HFFc6 (cell line): ENCODE data around the gene MANSC4. TPM values are rescaled to one million over a fixed set of nuclear protein-coding genes. Genes with fewer than 3 reads are reported as not detected.
"Not testable (repeated sequence)": the region's sequence is repeated elsewhere in the genome, so short reads cannot be mapped to it uniquely, and the experiment has no call there.

Experiments
- DNase-seq: peaks from one replicate; pipeline ENCODE4 v3.0.0-alpha.2; 2018
- H3K27ac Mint-ChIP-seq: 2 replicates; pipeline ENCODE4 v1.8.0; 2020; ENCODE audit warnings: mild to moderate bottlenecking, mixed read lengths
- H3K27me3 Mint-ChIP-seq: 2 replicates; pipeline ENCODE4 v1.8.0; 2021; ENCODE audit warnings: mild to moderate bottlenecking, moderate library complexity, mixed read lengths; ENCODE audit not compliant: insufficient read depth
- H3K36me3 Mint-ChIP-seq: 2 replicates; pipeline ENCODE4 v1.8.0; 2021; ENCODE audit warnings: low read depth, mixed read lengths
- H3K4me1 Mint-ChIP-seq: 2 replicates; pipeline ENCODE4 v1.8.0; 2020; ENCODE audit warnings: low read depth, mixed read lengths
- H3K4me3 Mint-ChIP-seq: 2 replicates; pipeline ENCODE4 v1.8.0; 2020; ENCODE audit warnings: mild to moderate bottlenecking, moderate library complexity, mixed read lengths
- H3K9me3 Mint-ChIP-seq: 2 replicates; pipeline ENCODE4 v1.8.0; 2020; ENCODE audit warnings: mild to moderate bottlenecking, mixed read lengths
- total RNA-seq, 6 experiments: library from RNA; stranded (reverse); fragmentation: NEBNext Ultra II Directional; extraction: Animal tissue kit (Norgen Biotek cat#: 25700); gene quantifications; 2 replicates in 1 of 6; 3 replicates in 5 of 6; pipeline ENCODE4 v1.2.3, GENCODE V29; 2021
- TF ChIP-seq, protein P1 (sequence below): fragments of 200-600 bp; sonication (generic); IDR thresholded peaks from 2 replicates; pipeline ENCODE4 v1.5.0; 2021; ENCODE audit warnings: antibody characterized with exemption, mild to moderate bottlenecking

The MANSC4 gene
- total RNA-seq, 6 experiments from 2014 or later = not detected

DNA sequence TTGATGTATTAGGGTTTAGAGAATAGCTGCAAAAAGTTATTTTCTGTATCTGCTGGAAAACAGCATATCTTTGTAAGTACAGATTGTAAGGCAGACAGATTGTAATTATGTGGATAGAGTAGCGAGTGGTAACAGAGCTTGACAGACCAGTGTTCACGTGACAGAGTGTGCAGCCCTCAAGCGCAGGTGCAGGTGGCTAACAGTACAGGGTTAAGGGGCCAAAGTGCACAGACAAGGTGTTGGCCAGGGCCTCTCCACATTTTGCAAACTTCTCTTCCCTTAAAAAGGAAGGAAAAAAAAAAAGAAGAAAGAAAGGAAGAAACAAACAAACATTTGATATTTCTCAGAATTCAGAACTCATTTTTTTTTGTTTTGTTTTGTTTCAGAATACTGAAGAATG lies 25.2 kb downstream of the MANSC4 start:
- Mint-ChIP-seq H3K9me3 (no peaks in the 10 kb centered on the region), H3K4me3 (no peak overlapping the region), H3K36me3 (peaks cover 15% of the 10 kb centered on the region), H3K27ac (no peak overlapping the region), H3K4me1 (no peaks in the 10 kb centered on the region), H3K27me3 (no peaks in the 10 kb centered on the region)
- DNase-seq = no peak
- TF ChIP-seq, protein P1, sequence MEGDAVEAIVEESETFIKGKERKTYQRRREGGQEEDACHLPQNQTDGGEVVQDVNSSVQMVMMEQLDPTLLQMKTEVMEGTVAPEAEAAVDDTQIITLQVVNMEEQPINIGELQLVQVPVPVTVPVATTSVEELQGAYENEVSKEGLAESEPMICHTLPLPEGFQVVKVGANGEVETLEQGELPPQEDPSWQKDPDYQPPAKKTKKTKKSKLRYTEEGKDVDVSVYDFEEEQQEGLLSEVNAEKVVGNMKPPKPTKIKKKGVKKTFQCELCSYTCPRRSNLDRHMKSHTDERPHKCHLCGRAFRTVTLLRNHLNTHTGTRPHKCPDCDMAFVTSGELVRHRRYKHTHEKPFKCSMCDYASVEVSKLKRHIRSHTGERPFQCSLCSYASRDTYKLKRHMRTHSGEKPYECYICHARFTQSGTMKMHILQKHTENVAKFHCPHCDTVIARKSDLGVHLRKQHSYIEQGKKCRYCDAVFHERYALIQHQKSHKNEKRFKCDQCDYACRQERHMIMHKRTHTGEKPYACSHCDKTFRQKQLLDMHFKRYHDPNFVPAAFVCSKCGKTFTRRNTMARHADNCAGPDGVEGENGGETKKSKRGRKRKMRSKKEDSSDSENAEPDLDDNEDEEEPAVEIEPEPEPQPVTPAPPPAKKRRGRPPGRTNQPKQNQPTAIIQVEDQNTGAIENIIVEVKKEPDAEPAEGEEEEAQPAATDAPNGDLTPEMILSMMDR = no peak

DNA sequence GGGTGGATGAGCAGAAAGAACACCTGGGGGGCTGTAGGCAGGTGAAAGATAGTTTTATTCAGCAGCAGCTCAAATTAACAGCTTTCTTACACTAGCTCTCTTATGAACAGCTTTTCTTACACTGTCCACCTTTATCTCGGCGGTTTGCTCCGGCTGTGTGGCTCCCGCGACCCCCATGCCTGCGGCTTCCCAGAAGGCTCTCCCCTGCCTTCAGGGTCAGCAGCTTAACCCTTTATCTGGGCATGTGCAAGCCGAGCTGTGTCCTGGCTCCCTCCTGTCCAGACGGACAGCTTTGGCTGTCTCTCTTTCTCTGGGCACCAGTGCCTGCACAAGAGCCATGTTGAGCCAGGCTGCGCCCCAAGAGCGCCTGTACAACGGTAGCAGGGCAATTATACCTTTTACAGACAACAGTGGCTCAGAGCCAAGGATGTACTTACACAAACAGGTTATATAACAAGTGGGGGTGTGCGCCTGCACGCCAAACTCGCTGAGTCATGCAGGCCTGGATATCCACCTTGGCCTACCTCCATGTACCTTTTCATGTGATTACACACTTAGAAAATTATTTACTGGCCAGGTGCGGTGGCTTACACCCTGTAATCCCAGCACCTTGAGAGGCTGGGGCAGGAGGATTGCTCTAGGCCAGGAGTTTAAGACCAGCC lies 28.5 kb downstream of the MANSC4 start:
- no peak for DNase-seq
- no peak overlapping the region for H3K4me3 Mint-ChIP-seq
- H3K9me3 Mint-ChIP-seq = 0 out of 2 replicates have a peak, but pooled peaks cover 4% of the 10 kb centered on the region
- H3K27me3 Mint-ChIP-seq = no peaks in the 10 kb centered on the region; the same call in 1 of the 2 replicates
- H3K27ac Mint-ChIP-seq = no peak overlapping the region
- TF ChIP-seq, protein P1 = no peak
- peaks cover 18% of the 10 kb centered on the region for H3K36me3 Mint-ChIP-seq
- peaks cover 25% of the 10 kb centered on the region for H3K4me1 Mint-ChIP-seq

DNA sequence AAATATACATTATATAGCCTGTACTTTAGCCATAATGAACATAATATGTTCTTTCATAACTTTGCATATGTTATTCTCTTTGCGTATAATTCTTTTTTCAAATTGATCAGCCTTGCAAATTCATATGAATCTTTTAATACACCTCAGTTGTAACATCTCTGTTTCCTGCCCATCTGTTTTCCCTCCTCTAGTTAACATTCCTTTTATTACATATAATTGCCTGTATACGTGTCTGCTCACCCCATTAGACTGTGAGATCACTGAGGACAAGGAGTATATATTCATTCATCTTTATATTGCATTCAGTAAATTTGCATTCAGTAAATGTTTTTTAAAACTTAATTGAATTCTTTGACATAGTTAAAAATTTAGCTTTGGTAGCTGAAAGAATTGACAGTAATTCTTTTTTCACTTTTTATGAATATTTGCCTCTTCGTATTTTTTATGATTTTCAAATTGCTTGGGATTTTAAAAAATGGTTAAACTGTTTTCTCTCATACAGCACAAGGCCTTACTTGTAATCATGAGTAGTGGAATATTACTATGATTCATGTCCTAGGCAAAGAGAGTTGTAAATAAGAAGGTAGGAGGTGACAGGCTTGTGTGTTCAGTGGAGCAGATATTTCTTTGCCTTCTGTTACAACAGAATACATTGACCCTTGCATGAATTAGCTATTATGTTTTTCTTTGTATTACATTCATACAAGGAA lies 32.8 kb downstream of the MANSC4 start:
- 0 out of 2 replicates have a peak overlapping the region, but pooled peaks have one; percentile 11 for H3K4me3 Mint-ChIP-seq
- 0 out of 2 replicates have a peak, but pooled peaks cover 4% of the 10 kb centered on the region for H3K9me3 Mint-ChIP-seq
- peaks cover 30% of the 10 kb centered on the region for H3K4me1 Mint-ChIP-seq
- TF ChIP-seq, protein P1 = no peak
- peak overlapping the region; percentile 76 for H3K27ac Mint-ChIP-seq
- peaks cover 32% of the 10 kb centered on the region for H3K36me3 Mint-ChIP-seq
- H3K27me3 Mint-ChIP-seq = no peaks in the 10 kb centered on the region; the same call in 1 of the 2 replicates
- DNase-seq = peak; percentile 21

DNA sequence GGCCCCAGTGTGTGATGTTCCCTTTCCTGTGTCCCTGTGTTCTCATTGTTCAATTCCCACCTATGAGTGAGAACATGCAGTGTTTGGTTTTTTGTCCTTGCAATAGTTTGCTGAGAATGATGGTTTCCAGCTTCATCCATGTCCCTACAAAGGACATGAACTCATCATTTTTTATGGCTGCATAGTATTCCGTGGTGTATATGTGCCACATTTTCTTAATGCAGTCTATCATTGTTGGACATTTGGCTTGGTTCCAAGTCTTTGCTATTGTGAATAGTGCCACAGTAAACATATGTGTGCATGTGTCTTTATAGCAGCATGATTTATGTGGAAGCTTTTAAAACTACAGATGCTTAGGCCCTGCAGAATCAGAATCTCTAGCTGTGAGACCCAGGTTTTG lies 34.3 kb downstream of the MANSC4 start:
- Mint-ChIP-seq H3K36me3 (peaks cover 34% of the 10 kb centered on the region), H3K4me1 (peaks cover 30% of the 10 kb centered on the region)
- not testable (repeated sequence) for DNase-seq, H3K27ac Mint-ChIP-seq, H3K4me3 Mint-ChIP-seq, H3K9me3 Mint-ChIP-seq, H3K27me3 Mint-ChIP-seq

DNA sequence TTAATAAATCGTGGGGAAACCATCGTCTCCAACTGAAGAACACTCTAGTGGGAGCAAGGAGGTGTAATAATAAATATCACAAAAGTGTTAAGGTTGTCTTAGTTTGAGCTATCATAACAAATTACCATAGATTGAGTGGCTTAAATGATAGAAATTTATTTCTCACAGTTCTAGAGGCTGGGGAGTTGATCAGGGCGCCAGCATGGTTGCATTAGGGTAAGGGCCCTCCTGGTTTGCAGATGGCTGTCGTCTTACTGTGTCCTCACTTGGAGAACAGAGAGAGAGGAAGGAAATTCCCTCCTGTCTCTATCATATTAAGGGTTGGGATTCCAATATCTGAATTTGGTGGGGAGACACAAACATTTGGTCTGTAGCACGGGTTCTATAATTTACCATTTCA lies 36.4 kb downstream of the MANSC4 start:
- TF ChIP-seq, protein P1 = no peak
- H3K27ac Mint-ChIP-seq = no peak overlapping the region
- H3K4me1 Mint-ChIP-seq = peaks cover 26% of the 10 kb centered on the region
- H3K9me3 Mint-ChIP-seq = 0 out of 2 replicates have a peak, but pooled peaks cover 4% of the 10 kb centered on the region
- H3K27me3 Mint-ChIP-seq = no peaks in the 10 kb centered on the region; the same call in 1 of the 2 replicates
- peaks cover 37% of the 10 kb centered on the region for H3K36me3 Mint-ChIP-seq
- DNase-seq = no peak
- no peak overlapping the region for H3K4me3 Mint-ChIP-seq

DNA sequence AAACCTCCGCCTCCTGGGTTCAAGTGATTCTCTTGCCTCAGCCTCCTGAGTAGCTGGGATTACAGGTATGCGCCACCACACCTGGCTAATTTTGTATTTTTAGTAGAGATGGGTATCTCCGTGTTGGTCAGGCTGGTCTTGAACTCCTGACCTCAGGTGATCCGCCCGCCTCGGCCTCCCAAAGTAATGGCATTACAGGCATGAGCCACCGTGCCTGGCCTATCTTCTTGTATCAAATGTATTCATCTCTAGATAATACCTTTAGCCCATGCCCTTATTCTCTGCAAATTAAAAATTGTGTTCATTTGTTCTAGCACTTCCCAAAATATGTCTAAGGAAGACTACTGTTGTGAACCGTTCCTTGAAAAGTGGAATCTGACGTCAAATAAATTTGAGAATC lies 45.7 kb downstream of the MANSC4 start:
- not testable (repeated sequence) for H3K4me1 Mint-ChIP-seq, H3K9me3 Mint-ChIP-seq, H3K27me3 Mint-ChIP-seq, H3K4me3 Mint-ChIP-seq, DNase-seq, H3K27ac Mint-ChIP-seq
- H3K36me3 Mint-ChIP-seq = peaks cover 13% of the 10 kb centered on the region; the same call in 1 of the 2 replicates
